NOMO-1 treated with dmso at 0.1 percent for 144 hours (cell line): ENCODE measurements around the gene RTF2.
A peak's percentile ranks its signal among the peaks of the same experiment; 100 is the strongest.
"Not testable (repeated sequence)": the region's sequence is repeated elsewhere in the genome, so short reads cannot be mapped to it uniquely, and the experiment has no call there.

Source experiments
- DNase-seq: peaks from one replicate; lab custom pipeline; 2025; ENCODE audit not compliant: unreplicated experiment; lab: John Stamatoyannopoulos, UW

The RTF2 gene

DNA sequence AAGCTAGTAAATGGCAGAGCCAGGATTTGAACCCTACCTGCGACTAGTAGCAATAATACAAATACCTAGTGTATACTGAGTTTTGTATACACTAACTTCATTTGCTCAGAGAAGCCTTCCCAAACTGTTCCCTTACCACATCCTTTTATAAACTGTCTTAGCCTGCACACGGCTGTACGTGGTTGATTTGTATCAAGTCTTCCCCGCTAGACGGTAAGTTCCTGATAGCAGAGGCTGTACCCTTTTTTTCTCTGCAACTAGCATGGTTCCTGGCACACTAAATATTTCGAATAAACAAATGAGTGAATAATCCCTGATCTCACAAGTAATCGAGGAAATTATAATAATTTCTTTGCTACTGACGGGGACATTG is 636 bp downstream of the RTF2 start:
- DNase-seq, result no peak

DNA sequence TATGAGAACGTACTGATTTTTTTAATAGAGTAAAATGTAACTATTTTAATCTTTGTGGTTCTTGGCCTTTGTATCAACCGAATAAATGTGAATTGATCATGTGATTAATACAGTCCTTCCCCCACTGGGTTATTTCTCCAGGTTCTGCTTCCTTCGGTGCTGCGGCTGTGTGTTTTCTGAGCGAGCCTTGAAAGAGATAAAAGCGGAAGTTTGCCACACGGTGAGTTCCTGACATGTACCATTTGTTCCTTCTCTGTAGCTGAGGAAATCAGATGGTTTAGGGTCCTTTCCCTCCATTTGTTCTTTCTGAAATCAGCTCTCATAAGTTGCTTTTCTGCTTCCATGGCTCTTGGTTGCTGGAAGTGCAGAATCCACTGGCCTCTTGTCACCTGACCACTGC is 15.5 kb downstream of the RTF2 start:
- peak; percentile 74 for DNase-seq

DNA sequence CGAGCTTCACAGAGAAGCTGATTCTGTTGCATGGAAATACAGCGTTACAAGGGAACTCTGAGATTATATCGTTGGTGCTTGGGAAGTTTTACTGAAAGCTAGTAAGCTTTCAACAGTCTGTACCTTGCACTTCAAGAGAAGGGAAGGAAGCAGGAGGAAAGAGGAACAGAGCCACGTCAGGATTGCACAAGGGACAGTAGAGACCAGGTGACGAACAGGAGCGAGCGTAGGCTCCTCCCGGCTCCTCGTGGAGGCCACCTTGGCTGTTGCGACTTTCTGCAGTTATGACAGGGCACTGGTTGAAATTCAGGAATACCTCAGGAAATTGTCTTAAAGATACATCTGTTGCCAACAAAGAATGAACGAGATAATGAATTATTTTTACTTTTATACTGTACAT is 18.8 kb downstream of the RTF2 start:
- peak; percentile 68 for DNase-seq

DNA sequence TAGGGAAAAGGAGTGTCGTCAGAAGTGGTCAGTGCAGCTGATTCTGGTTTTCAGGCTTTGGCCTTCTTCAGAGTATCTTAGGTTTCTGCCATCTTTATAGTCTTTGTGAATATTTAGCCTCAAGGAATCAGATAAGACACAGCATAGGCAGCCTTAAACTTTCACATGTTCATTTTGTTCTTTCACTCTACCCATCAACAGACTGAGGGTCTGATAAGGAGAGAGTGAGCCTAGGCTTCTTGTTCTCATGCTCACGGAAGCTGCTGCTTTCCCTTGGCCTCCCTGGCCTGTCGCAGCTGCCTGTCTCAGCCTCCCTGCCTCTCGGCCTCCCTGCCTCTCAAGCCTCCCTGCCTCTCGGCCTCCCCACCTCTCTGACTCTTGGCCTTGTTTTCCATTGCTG is 20.1 kb downstream of the RTF2 start:
- no peak for DNase-seq

DNA sequence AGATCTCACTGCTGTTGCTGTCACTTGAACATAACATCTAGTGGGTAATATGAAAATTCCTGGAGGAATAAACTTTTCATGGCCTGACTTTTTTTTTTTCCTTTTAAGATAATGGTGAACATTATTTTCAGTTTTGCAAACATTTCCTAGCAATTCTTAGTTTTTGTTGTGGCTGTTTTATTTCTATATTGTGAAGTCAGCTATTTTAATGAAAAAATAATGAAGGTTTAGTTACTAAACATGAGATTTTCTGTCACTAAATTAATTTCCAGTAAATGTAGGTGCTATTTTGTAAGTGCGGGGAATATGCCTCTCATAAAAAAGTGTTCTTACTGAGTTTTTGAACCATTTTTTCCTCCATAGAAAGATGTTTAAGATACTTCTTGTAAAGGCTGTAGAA is 32.7 kb downstream of the RTF2 start:
- no peak for DNase-seq

DNA sequence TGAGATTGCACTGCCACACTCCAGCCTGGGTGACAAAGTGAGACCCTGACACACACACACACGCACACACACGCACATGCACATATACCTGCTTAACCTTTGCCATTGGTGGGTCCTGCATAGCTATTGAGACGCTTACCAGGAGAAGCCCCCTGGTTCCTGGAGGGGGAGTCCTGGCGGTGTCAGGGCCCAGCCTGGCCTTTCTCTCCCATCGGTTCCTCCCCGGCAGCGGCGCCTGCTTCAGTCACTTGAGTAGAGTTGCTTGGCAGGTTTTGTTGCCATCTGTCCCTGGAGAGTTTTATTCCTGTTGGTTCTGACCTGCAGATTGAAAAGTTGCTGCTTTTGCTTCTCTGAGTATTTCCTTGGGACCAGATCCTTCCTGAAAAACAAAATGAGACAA is 35.5 kb downstream of the RTF2 start:
- DNase-seq, result no peak

DNA sequence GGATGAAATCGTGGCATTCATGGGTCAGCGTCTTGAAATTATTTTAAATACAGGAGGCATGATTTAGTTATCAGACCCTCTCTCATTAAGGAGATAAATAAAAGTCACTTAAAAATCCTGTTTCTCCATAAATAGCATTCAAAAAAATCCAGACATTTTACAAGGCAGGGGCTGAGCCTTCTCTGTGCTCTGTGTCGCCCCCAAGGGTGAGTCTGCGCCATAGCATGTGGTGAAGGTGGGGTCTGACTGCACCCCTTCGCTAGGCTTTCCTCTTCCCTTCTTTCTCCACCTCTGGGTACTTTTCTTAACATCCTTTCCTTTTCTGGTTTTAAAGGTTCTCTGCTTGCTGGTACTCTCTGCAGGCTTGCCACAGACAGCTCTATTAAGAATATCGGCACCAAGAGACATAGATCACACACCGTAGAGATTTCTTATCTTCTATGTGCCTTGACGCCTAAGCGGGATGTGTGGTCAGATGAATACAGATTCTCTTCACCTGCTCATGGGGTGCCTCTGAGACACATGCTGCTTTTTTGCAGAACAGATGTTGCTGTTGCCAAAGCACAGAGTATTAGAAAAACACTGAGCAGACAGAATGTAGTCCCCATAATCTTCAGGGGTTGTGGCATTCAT is 36.1 kb downstream of the RTF2 start:
- no peak for DNase-seq

DNA sequence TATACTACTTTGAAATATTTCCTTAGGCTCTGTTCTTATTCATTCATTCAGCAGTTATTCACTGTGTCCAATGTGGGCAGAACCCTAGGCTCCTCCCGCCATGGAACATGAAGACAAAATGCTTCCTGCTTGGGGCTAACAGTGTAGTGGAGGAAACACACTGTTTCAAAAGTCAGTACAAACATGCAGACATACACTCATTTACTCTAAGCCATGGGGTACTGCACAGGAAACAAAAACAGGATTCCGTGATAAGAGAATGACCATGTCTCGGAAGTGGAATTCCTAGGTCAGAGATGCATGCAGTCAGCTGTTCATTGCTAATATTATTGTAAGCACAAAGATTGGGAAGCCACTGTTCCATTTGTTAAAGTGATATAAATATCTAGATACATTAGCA is 37.7 kb downstream of the RTF2 start:
- DNase-seq, result no peak

DNA sequence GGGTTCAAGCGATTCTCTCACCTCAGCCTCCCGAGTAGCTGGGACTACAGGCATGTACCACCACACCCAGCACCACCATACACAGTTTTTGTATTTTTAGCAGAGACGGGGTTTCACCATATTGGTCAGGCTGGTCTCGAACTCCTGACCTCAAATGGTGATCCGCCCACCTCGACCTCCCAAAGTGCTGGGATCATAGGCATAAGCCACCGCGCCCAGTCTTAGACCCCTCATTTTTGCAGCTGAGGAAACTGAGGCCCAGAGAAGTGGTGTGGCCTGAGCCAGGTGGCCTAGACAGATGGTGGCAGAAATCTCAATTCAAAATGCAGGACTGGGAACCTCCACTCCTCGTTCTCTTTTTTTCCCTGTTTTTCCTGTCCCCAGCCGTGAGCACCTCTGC is 43.5 kb downstream of the RTF2 start:
- DNase-seq, result no peak

DNA sequence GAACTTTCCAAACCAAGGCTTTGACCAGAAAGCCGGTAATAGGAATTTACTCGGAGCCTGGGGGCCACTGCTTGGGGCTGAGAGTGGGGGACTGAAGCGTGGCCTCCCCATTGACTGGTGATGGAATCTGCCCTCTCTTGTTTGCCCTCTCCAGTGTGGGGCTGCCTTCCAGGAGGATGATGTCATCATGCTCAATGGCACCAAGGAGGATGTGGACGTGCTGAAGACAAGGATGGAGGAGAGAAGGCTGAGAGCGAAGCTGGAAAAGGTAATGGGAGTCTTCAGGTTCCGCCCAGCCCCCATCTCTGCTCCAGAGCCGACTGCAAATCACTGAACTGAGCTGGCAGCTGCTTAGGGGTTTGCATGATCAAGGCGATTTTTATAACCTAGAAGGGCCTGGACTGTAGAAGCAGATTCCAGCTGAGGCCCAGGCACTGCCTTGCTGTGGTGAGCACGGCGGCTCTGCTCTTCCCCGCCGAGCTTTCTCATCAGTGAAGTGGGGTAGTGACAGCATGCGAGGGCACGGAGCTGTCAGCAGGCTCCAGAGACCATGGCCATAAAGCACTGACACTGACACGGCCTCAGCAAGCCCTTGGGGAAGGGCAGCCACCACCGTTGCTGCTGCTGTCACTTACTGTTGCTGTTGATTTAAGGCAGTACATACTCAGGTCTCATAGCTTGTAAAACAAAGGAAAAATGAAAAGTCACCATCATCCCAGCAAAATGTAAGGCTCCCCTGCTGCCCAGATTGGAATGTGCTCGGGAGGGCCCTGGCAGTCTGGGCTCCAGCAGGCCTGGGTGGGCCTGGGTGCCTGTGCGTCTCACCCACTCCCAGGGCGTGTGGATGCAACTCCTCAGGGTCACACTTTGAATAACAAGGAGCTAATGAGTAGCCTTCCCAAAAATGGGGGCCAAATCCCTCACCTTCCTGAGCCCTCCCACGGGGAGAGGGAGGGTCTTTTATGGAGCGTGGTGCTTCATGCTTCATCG is 45.0 kb downstream of the RTF2 start:
- no peak for DNase-seq

DNA sequence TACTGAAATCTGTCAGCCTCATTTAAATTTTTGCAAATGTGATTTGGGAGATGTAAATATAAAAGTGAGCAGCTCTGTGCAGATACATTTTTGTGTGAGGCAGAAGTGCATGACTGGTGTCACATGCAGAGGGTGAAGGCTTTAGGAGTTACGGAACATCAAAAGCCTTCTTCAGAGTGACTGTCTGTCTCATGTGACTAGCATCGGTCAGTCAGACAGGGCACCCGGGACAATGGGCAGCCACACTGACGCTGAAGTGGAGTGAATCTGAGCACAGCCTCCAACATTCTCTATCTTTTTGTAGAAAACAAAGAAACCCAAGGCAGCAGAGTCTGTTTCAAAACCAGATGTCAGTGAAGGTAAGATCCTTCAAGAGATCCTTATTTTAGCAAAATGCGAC is 48.2 kb downstream of the RTF2 start:
- DNase-seq, result no peak

DNA sequence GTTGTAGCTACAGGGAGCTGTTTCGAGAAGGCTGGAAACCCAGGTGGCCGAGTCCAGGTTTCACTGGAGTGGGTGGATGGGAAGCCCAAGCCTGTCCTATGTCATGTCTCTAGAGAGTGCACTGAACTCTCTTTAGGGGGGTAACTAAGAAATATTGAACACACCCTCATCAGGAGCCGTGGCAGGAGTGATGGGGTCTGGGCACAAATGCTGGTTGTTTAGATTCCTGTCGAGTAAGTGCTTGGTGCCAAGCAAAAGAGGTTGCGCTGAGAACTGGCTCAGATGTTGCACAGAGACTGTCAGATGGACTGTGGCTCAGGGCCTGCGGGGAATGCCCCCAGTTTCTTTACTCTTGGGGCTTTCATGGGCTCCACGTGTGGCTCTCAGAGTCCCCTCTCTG is 48.8 kb downstream of the RTF2 start:
- no peak for DNase-seq

DNA sequence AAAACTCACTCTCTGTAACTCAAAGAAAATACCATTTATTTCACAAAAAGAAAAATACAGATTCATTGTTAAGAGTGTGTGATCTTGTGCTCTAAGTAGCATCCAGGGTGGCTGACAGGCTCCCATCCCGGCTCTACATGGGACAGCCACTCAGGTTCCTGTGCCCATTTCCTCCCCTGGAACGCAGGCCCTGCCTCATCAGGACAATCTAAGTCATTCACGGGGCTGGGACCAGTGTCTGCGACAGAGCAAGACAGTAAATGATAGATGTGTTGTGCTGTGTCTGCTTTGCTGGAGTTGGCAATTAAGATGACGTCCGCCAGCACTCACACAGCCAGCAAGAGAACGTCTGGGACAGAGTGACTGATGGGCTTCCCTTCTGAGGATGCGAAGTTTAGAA is 49.2 kb downstream of the RTF2 start:
- DNase-seq, result no peak

DNA sequence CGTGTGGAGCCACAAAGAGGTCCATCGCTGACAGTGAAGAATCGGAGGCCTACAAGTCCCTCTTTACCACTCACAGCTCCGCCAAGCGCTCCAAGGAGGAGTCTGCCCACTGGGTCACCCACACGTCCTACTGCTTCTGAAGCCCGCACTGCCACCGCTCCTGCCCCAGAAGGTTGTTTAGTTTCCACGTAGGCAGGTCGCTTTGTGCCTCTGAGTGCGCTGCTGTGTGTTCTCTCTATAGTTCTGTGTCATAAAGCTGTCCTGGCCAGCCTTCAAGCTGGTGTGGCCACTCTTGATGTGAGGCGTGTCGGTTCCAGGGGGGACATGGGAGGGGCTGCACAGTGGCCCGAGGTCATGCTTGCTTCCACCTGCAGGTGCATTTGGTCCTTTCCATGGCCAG is 49.7 kb downstream of the RTF2 start:
- no peak for DNase-seq

DNA sequence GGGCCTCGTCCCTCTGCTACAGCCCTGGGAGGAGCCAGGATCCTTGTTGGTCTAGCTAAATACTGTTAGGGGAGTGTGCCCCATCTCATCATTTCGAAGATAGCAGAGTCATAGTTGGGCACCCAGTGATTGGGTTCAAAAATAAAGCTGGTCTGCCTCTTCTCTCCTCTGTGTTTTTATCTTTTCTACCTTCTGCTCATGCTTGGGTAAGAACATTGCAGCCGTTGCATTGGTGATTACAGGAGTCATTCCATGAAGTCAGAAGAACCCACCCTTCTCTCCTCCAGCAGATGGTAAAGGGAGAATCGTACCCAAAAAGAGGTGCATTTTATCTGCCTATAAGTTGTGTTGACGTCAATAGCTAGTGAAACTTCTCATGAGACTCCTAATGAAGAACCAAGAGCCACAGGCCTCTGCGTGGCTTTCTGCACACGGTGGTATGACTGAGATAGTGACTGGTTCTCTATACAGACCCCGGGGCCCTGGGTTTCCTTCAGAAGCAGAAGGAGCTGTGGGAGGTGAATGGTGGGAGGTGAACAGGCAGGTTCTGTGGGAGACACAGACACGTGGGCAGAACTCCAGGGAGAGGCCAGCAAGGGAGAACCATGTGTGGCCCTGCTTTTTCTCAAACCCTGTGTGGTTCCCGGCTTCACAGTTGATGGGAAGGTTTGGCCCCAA is 50.4 kb downstream of the RTF2 start:
- no peak for DNase-seq

DNA sequence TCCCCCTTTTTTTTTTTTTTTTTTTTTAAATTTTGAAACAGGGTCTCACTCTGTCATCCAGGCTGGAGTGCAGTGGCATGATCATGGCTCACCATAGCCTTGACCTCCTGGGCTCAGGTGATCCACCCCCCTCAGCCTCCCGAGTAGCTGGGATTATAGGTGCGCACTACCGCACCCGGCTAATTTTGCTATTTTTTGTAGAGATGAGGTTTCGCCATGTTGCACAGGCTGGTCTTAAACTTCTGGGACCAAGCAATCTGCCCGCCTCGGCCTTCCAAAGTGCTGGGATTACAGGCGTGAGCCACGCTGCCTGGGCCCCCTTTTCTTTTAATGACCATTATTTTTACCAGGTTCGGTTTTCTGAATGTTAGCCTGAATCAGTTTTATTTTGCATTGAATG is 51.1 kb downstream of the RTF2 start:
- no peak for DNase-seq

DNA sequence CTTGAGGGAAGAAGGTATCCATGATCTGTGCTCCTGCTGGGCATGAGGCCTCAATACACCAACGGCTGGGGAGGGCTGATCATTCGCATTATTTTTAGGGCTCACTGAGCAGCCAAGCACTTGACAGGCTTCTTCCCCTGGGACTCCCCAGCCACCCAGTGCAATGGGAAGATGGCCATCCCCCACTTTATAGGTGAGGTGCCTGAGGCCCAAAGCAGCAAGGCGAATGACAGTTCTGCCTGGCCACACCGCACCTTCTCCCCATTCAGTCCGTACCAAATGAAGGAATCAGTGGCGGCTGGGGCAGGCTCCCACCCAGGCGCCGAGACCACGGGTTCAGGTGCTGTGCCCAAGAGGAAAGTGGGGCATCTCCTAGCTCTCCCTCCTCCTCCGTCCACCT is 51.8 kb downstream of the RTF2 start:
- no peak for DNase-seq

DNA sequence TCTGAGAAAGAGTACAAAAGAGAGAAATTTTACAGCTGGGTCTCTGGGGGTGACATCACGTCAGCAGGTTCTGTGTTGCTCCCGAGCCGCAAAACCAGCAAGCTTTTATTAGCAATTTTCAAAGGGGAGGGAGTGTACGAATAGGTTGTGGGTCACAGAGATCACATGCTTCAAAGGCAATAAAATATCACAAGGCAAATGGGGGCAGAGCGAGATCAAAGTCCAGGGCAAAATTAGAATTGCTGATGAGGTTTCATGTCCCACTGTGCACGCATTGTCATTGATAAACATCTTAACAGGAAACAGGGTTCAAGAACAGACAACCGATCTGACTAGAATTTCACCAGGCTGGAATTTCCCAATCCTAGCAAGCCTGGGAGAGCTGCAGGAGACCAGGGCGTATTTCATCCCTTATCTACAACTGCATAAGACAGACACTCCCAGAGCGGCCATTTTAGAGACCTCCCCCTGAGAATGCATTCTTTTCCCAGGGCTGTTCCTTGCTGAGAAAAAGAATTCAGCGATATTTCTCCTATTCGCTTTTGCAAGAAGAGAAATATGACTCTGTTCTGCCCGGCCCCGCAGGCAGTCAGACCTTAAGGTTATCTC is 52.4 kb downstream of the RTF2 start:
- DNase-seq, result not testable (repeated sequence)

DNA sequence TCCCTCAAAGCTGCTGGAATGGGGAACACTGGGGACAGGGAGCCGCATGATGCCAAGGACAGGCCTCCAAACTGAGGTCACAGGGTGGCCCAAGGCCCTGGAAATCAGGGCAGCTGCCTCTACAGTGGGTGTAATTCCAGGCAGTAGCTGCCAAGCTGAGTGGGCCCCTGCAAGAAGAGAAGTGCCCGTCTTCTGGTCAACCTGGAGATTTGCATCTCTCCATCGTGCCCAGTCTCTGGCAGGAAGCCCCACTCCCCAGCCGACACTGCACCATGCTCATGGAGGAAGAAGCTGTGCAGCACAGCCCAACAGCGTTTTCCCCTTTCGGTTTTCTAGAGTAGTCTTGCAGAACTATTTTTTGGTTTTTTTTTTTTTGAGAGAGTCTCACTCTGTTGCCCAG is 53.9 kb downstream of the RTF2 start:
- no peak for DNase-seq

DNA sequence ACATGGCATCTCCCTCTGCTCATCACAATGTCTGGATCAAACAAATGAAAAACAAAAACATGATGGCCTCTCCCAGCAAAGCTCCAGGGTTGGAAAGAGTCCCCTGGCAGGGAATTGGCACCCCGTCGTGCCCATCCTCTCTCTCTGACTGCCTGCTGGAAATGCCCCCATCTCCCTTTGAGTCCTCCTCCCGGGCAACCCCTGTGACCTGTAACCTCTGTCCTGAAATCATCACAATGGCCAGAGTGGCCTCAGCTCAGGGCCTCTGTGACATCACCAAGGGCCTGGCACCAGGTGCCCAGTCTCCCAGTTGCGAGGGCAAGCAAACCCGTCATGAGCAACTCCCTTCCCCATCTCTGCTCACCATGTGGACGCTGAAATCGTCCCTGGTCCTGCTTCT is 56.0 kb downstream of the RTF2 start, which contains the start of gene FAM209A:
FAM209A (plus strand) TSS at position 301 of the 400 bp plus-strand sequence; CDS start at position 366, 65 bp downstream.
- DNase-seq, result not testable (repeated sequence)

DNA sequence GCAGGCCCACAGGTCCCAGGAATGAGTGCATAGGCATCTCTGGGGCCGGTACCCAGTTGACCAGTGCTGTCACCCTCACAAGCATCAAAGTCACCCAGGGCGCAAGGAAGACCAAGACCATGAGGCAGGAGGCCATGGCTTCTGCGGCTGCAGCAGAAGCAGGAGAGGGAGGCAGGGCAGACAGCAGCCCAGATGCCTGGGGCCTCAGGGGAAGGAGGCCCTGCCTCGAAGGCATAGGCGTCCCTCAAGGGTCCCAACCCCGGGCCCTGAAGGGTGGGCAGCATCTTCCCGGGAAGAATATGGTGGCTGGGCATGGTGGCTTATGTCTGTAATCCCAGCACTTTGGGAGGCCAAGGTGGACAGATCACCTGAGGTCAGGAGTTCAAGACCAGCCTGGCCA is 59.1 kb downstream of the RTF2 start:
- DNase-seq, result no peak
